ENCODE results near the gene CCDC3. TPM values are rescaled to one million over a fixed set of nuclear protein-coding genes. Genes with fewer than 3 reads are reported as not detected.

The CCDC3 gene
- polyA plus RNA-seq, 2 of the 4 experiments (the other 2 are of a cell fraction), result 0.58 to 0.94 TPM

DNA sequence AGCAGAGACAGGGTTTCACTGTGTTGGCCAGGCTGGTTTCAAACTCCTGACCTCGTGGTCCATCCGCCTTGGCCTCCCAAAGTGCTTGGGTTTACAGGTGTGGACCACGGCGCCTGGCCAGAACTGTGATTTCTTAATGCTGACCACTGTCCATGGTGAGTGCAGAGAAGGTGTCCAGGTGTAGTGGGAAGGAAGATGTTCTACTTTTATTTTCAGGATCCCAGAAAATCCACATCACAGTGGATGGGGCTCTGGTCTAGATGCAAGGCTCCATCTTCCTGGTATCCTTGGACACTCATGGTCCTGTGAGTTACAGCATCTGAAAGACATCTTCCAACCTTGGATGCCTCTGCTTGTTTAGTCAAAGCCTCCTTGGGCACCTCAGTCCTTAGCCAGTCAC is 92.7 kb downstream of the CCDC3 start:
- FAIRE-seq, result no peak
- TF ChIP-seq HOXB13 (CRISPR knock-in tag; IDR thresholded peaks at IDR 0.05; ENCODE audit: low read depth), result no peak
- TF ChIP-seq RNF2 (IDR thresholded peaks at IDR 0.05; ENCODE audit: borderline replicate concordance, low read depth), result no peak
- TF ChIP-seq, protein P1, sequence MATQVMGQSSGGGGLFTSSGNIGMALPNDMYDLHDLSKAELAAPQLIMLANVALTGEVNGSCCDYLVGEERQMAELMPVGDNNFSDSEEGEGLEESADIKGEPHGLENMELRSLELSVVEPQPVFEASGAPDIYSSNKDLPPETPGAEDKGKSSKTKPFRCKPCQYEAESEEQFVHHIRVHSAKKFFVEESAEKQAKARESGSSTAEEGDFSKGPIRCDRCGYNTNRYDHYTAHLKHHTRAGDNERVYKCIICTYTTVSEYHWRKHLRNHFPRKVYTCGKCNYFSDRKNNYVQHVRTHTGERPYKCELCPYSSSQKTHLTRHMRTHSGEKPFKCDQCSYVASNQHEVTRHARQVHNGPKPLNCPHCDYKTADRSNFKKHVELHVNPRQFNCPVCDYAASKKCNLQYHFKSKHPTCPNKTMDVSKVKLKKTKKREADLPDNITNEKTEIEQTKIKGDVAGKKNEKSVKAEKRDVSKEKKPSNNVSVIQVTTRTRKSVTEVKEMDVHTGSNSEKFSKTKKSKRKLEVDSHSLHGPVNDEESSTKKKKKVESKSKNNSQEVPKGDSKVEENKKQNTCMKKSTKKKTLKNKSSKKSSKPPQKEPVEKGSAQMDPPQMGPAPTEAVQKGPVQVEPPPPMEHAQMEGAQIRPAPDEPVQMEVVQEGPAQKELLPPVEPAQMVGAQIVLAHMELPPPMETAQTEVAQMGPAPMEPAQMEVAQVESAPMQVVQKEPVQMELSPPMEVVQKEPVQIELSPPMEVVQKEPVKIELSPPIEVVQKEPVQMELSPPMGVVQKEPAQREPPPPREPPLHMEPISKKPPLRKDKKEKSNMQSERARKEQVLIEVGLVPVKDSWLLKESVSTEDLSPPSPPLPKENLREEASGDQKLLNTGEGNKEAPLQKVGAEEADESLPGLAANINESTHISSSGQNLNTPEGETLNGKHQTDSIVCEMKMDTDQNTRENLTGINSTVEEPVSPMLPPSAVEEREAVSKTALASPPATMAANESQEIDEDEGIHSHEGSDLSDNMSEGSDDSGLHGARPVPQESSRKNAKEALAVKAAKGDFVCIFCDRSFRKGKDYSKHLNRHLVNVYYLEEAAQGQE (IDR thresholded peaks at IDR 0.05), result no peak
- 48% methylated on average over 4 of the region's 4 CpGs for WGBS (ENCODE audit: missing lambda C conversion rate)
- H3K9me3 ChIP-seq, result no peaks in the 10 kb centered on the region
- CTCF ChIA-PET, result no interaction called here
- no peaks in the 10 kb centered on the region for H3K4me1 ChIP-seq
- H3K4me3 ChIP-seq, result no peak overlapping the region
- H3K4me2 ChIP-seq, result no peak overlapping the region
- H3K27ac ChIP-seq, result no peak overlapping the region
- DNase-seq (ENCODE audit: low read depth in 1 of 2, low spot score in 1 of 2), result no peak
- POLR2A ChIA-PET, result no interaction called here
- ATAC-seq, result no peak

DNA sequence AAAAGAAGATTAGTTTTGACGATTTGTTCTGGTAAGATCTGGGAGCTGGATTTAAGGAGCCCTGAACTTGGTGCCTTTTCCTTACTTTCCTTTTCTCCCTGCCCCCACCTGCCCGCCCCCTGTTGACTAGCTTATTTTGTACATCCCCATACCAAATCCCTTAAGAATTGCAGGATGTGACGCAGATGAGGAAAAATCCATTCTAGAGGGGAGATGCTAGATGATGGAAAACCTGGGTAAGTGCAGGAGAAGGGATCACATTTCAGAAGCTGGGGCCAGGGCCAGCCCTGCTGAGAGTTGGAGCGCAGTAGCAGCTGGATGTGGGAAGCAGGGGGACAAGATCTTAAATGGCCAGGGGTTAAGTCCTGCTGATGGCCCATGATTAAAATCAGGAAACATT is 93.9 kb downstream of the CCDC3 start:
- WGBS (ENCODE audit: missing lambda C conversion rate), result 58% methylated on average over 4 of the region's 4 CpGs
- POLR2A ChIA-PET, result interaction anchor here (1.0 kb wide), 1 partner anchor 712 kb away, joined by 3 read pairs; the partner anchor contains the start of genes CDC123 and NUDT5
- no peaks in the 10 kb centered on the region for H3K4me1 ChIP-seq
- DNase-seq (ENCODE audit: low read depth in 1 of 2, low spot score in 1 of 2) (no peak), ATAC-seq (no peak), FAIRE-seq (no peak)
- CTCF ChIA-PET, result interaction anchor here (0.6 to 1.2 kb wide), 5 partner anchors 11 to 794 kb away, joined by 3 to 4 read pairs (median 3); partner anchors contain the start of gene OPTN
- H3K9me3 ChIP-seq, result no peaks in the 10 kb centered on the region
- no peak overlapping the region for H3K4me2 ChIP-seq
- TF ChIP-seq HOXB13 (CRISPR knock-in tag; IDR thresholded peaks at IDR 0.05; ENCODE audit: low read depth) (no peak), POLR2A (IDR thresholded peaks at IDR 0.05; ENCODE audit: low read length) (no peak), HOXA7 (CRISPR knock-in tag; IDR thresholded peaks at IDR 0.05) (no peak), RAD21 (conservative IDR thresholded peaks at IDR 0.05 in 1 of 2, IDR thresholded peaks at IDR 0.05 in 1 of 2) (no peak), HEYL (CRISPR knock-in tag; IDR thresholded peaks at IDR 0.05) (no peak), CHD4 (IDR thresholded peaks at IDR 0.05; ENCODE audit: borderline replicate concordance) (no peak), NFE2L2 (conservative IDR thresholded peaks at IDR 0.05; ENCODE audit: low read length) (no peak), ZFP36 (IDR thresholded peaks at IDR 0.05; ENCODE audit: borderline replicate concordance, partially characterized antibody) (no peak), MYC (IDR thresholded peaks at IDR 0.05; ENCODE audit: borderline replicate concordance, low read length) (no peak)
- TF ChIP-seq, protein P2, sequence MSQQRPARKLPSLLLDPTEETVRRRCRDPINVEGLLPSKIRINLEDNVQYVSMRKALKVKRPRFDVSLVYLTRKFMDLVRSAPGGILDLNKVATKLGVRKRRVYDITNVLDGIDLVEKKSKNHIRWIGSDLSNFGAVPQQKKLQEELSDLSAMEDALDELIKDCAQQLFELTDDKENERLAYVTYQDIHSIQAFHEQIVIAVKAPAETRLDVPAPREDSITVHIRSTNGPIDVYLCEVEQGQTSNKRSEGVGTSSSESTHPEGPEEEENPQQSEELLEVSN (IDR thresholded peaks at IDR 0.05; ENCODE audit: borderline replicate concordance, low read depth), result no peak
- TF ChIP-seq, protein P3, sequence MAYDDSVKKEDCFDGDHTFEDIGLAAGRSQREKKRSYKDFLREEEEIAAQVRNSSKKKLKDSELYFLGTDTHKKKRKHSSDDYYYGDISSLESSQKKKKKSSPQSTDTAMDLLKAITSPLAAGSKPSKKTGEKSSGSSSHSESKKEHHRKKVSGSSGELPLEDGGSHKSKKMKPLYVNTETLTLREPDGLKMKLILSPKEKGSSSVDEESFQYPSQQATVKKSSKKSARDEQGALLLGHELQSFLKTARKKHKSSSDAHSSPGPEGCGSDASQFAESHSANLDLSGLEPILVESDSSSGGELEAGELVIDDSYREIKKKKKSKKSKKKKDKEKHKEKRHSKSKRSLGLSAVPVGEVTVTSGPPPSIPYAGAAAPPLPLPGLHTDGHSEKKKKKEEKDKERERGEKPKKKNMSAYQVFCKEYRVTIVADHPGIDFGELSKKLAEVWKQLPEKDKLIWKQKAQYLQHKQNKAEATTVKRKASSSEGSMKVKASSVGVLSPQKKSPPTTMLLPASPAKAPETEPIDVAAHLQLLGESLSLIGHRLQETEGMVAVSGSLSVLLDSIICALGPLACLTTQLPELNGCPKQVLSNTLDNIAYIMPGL (CRISPR knock-in tag; IDR thresholded peaks at IDR 0.05; ENCODE audit: borderline replicate concordance), result no peak
- TF ChIP-seq, protein P4, sequence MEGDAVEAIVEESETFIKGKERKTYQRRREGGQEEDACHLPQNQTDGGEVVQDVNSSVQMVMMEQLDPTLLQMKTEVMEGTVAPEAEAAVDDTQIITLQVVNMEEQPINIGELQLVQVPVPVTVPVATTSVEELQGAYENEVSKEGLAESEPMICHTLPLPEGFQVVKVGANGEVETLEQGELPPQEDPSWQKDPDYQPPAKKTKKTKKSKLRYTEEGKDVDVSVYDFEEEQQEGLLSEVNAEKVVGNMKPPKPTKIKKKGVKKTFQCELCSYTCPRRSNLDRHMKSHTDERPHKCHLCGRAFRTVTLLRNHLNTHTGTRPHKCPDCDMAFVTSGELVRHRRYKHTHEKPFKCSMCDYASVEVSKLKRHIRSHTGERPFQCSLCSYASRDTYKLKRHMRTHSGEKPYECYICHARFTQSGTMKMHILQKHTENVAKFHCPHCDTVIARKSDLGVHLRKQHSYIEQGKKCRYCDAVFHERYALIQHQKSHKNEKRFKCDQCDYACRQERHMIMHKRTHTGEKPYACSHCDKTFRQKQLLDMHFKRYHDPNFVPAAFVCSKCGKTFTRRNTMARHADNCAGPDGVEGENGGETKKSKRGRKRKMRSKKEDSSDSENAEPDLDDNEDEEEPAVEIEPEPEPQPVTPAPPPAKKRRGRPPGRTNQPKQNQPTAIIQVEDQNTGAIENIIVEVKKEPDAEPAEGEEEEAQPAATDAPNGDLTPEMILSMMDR (IDR thresholded peaks at IDR 0.05), result no peak
- TF ChIP-seq, protein P5, sequence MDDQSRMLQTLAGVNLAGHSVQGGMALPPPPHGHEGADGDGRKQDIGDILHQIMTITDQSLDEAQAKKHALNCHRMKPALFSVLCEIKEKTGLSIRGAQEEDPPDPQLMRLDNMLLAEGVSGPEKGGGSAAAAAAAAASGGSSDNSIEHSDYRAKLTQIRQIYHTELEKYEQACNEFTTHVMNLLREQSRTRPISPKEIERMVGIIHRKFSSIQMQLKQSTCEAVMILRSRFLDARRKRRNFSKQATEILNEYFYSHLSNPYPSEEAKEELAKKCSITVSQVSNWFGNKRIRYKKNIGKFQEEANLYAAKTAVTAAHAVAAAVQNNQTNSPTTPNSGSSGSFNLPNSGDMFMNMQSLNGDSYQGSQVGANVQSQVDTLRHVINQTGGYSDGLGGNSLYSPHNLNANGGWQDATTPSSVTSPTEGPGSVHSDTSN (IDR thresholded peaks at IDR 0.05), result no peak
- H3K27ac ChIP-seq, result no peak overlapping the region
- no peak overlapping the region for H3K4me3 ChIP-seq
